Measurements from ENCODE around the gene R3HDM4.

Gene R3HDM4

DNA sequence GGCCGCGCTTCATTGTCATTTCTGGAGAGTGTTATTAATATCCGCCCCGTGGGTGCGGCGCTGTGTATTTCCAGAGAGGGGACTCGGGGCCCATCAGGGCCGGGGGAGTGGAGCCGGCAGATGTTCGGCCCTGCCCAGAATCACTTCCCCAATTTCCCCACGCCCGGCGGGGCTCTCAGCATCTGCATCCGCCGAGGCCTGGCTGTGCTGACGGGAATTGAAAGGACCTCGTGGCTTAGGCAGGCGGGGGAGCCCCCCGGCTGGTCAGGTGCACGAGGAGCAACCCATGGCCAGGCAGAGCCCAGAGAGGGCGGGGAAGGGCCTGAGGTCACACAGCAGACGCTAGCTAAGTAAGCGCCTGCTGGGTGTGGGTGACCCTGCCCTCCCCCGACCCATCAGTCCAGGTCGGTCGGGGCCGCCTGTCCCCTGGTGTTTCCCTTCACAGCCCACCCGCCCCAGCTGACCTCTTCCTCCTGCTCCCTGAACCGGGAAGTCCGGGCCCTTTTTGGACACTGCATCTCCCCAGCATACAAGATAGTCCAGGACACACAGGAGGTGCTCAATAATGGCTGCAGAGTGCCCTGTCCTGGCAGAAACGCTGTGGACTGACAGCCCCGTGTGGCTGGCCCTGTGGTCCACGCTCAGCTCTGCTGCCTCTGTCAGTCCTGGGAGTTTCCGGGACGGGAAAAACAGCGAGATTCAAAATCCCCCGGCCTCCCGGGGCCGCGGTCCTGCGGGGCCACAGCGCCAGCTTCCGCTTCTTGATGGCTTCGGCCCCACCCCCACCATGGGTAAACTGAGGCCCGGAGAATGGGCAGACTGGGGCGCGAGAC is 34.9 kb upstream of the R3HDM4 start:
- DNase-seq (ENCODE audit: low read depth in 2 of 3, low spot score in 2 of 3) = no peak

DNA sequence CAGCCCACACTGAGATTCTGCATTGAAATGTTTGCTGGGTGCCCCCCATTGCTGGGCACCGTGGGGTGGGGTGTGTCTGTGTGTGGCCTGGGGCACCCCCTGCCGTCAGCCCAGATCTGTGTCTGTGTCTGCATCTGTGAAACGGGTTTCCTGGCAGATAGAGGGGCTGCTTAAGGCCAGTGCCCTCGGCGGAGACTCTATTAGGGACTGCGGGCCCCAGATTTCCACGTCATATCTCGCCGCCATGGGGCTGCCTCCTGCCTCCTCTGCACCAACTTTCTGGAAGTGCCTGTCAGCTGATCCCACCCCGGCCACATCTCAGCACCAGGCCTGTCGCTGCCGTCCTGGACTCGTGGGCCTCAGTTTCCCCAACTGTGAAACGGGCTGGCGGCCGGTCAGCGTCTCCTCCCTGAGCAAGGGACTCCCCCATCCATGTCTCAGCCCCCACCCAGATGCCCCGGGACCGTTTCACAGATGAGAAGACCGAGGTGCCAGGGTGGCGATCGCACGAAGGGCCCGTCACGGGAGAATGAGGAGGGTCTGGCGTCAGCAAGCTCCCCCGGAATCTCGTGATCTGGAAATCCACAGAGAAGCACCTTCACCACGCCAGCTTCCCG is 34.2 kb upstream of the R3HDM4 start:
- no peak for DNase-seq (ENCODE audit: low read depth in 2 of 3, low spot score in 2 of 3)

DNA sequence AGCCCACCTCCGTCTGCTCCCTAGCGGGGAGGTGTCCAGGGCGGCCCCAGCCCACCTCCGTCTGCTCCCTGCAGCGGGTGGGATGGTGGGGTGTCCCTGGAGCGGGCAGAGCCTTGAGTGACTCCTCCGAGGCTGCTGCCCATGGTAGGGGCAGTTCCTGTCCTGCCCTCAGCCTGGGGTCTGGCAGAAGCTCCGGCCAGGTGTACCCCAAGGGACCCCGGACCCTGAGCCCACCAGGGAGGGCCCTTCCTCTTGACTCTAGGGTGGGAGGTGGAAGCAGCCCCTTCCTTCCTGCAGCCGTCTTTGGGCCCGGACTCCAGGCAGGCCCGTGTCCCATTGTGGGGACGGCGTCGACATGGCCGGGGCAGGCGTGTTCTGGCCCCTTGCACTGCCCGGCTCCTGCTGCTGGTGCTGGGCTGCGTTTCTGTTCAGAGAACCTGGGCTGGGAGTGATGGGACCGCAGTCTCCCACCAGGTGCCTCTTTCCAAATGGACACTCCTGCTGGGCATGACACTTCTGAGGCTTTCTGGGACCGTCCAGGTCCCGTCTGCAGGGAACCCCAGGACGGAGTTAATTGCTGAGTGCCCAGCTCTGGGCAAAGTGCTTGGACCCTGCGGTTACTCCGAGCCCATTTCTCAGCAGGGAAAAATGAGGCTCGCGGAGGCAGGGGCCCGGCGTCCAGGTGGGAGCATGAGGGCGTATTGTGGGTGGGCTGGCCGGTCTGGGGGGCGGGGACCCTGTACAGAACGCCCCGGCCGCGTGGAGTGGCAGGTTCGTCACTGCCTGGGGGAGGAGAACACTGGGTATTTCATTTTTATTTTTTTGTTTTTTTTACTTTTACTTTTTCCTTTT is 32.6 kb upstream of the R3HDM4 start:
- DNase-seq (ENCODE audit: low read depth in 2 of 3, low spot score in 2 of 3) = no peak

DNA sequence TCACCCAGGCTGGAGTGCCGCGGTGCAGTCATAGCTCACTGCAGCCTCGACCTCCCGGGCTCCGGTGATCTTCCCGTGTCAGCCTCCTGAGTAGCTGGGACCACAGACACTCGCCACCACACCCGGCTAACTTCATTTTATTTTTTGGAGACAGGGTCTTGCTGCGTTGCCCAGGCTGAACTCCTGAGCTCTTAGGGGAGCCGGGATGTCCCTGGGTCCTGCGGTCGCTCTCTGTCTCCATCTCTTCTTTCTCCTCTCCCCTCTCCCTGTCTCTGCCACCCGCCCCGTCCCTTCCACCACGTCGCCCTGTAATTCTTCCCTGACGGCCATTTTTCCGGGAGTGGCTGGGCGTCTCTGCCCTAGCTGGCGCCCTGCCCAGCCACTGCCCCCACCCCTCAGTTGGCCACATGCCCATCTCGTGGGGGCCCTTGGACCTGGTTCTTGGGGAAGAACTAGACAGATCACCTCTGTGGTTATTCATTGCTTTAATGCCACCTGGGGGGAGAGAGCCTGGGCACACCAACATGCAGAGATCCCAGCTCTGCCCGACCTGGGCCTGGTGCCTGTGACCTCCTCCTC is 31.7 kb upstream of the R3HDM4 start:
- no peak for DNase-seq (ENCODE audit: low read depth in 2 of 3, low spot score in 2 of 3)

DNA sequence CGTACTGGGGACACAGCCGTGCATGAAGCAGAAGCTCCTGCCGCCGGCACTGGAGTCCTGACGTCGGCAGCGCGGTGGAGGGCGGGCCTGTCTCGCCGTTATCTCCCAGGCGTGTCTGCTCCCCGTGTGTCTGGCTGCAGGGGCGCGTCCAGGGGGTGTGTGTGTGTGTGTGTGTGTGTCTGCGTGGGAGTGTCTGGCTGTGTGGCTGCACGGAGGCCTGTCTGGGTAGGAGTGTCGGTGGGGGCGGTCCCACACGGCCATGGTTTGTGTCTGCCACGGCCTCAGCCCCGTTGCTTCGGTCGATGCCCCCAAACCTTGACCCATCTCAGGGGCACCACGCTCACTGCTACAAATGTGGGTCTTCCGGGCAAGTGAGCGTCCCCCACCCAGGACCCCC is 31.1 kb upstream of the R3HDM4 start:
- DNase-seq (ENCODE audit: low read depth in 2 of 3, low spot score in 2 of 3) = no peak

GRCh38 chr19:943551-944170 is 30.6 kb upstream of the R3HDM4 start:
- DNase-seq (ENCODE audit: low read depth in 2 of 3, low spot score in 2 of 3) = no peak

DNA sequence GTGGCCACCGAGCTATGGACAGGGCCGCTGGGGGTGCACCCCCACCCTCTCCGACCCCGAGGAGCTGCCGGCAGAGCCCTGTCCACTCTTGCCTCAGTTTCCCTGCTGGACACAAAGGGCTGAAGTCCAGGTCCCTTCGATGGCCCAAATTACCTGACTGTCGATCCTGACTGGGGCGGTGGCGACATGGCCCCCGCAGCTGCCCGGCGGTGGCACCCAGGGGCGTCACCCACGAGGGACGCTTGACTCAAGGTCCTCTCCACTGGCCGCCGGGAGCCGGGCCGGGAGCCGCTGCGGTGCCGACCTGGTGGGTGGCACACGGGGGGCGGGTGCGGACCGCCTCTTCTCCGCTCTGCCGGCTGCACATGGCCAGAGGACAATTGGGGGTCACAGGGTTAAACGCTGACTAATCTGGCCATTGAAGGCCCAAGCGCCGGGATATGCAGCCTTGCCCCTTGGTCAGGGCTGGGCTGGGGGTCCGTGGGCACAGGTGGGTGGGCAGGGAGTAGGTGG is 29.2 kb upstream of the R3HDM4 start:
- DNase-seq (ENCODE audit: low read depth in 2 of 3, low spot score in 2 of 3) = no peak

DNA sequence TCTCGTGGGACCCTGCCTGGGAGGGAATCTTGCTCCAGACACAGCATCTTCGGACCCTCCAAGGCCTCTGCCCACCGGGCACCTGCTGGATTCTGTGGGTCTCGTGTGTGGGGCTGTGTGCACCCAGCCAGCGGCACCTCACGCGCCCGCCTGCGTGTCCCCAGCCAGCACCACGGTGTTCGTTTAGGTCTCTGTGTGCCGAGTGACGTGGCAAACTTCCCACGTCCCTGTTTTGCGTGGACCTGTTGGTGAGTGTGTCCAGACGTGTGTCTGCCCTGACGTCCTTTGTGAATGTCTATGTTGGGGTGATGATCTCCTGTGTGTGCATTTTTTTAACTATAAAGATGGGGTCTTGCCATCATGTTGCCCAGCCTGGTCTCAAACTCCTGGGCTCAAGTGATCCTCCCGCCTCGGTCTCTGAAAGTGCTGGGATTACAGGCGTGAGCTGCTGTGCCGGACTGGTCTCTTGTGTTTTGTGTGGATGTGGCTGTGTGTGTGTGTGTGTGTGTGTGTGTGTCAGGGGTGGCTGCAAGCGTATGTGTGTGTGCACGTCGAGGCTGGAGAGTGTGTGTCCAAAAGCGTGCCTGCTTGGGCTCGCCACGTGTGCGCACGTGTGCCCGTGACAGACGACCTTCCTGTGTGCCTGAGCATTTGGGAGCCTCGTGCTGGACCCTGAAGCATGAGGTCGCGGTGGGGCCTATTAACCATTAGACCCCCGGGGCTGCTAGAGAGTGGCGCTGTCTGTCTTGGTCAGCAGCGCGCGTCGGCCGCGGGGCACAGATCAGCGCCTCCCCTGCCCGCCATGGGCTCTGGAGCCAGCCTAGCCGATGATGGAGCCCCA is 28.5 kb upstream of the R3HDM4 start:
- no peak for DNase-seq (ENCODE audit: low read depth in 2 of 3, low spot score in 2 of 3)

DNA sequence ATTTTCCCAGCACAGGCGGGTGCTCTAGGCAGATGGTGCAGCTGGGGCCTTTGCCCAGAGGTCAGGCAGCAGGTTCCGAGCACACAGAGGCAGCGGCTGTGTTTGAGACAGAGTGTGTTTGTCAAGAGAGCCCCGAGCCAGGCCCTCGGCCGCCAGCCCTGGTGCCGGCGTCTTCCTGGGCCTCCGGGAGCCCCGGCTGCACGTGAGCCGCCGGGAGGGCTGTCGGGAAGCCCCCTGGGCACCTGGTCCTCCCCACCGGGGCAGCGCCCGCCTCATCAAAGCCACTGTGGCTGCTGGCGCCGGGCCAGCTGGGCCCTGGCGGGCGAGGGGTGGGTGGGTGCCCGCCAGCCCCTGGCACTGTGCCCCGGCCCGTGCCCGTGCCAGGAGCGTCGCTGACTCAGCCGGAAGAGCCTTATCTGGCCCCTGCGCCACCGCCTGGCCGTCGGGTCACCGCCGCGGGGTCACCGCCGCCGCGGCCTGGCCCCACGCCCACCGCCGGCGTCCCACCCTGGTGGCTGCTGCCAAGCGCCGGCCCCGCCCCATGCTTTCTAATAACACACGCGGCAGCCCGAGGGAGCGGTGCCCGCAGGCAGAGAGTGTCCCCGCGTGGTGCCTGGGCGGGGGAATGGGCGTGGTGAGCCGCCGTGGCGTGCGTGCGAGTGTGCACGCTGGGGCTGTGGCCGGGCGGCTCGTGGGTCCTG is 27.7 kb upstream of the R3HDM4 start:
- no peak for DNase-seq (ENCODE audit: low read depth in 2 of 3, low spot score in 2 of 3)

GRCh38 chr19:939922-940321 is 26.9 kb upstream of the R3HDM4 start:
- no peak for DNase-seq (ENCODE audit: low read depth in 2 of 3, low spot score in 2 of 3)

DNA sequence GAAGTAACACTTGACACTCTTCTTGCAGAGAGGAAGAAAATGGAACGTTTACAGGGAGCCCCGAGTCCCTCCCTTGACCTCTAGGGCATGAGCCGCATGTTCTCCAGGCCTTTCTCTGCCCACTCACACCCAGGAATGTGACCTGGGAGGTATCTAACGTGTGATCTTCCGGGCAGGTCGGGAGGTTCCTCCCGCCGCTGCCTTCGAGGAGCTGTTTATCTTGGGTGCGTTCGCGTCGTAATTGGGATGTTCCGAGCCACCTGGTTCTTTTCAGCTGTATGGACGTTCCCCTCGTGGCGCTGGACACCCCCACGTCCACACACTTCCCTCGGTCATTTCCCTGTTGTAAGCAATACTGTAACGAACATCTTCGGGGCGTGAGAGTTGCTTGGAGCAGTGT is 26.4 kb upstream of the R3HDM4 start:
- DNase-seq (ENCODE audit: low read depth in 2 of 3, low spot score in 2 of 3) = no peak

DNA sequence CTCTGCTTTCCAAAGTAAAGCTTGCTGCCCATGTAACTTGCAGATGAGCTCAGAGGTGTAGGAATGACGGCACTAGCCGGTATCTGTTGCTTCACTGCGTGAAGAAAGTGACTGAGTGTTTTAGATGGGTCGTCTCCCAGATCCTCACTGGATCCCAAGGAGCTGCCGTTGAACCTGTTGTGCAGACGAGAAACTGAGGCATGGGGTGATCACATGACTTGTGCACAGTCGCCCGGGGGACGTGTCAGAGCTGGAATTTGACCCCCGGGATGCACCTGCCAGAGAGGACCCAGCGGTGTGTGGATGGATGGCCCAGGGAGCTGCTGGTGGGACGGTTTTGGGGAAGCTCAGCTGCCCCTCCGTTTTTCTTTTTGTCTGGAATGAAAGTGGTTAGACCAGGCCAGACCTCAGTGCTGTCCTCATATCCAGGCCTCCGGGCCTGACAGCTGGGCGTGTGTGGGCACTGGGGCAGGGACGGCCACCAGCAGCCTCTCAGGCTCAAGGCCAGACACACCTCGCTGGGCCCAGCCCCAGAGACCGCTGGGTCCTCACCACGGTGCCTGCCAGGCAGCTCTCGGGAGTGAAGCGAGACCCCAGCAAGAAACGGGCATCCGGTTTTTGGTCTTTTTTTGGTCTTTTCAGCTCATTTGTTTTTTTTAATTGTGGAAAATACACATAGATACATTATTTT is 25.4 kb upstream of the R3HDM4 start:
- no peak for DNase-seq (ENCODE audit: low read depth in 2 of 3, low spot score in 2 of 3)

DNA sequence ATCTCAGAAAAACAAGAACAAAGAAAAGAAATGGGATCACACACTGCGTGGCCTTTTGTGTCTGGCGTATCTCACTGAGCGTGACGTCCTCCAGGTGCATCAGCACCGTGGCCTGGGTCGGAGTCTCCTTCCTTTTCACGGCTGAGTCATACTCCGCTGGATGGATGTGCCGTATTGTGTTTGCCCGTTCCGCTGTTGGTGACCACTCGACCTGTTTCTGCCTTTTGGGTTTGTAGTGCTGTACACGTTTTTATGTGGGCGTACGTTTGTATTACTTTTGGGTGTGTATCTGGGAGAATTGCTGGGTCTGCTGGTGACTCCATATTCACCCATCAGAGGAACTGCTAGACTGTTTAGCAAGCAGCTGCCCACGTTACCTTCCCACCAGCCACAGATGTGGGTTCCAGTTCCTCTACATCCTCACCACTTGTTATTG is 24.3 kb upstream of the R3HDM4 start:
- no peak for DNase-seq (ENCODE audit: low read depth in 2 of 3, low spot score in 2 of 3)

DNA sequence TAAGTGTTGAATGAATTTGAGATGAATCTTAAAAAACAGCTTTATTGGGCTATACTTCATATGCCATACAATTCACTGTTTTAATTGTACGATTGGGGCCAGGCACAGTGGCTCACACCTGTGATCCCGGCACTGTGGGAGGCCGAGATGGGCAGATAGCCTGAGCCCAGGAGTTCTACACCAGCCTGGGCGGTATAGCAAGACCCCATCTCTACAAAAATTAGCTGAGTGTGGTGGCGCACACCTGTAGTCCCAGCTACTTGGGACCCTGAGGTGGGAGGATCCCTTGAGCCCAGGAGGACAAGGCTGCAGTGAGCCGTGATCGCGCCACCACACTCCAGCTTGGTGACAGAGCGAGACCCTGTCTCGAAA is 23.1 kb upstream of the R3HDM4 start:
- DNase-seq (ENCODE audit: low read depth in 2 of 3, low spot score in 2 of 3) = no peak

- no peak for DNase-seq (ENCODE audit: low read depth in 2 of 3, low spot score in 2 of 3)
Measured at GRCh38 chr19:934865-935479, 22.0 kb upstream of the R3HDM4 start.

GRCh38 chr19:934197-934840 is 21.3 kb upstream of the R3HDM4 start:
- no peak for DNase-seq (ENCODE audit: low read depth in 2 of 3, low spot score in 2 of 3)

DNA sequence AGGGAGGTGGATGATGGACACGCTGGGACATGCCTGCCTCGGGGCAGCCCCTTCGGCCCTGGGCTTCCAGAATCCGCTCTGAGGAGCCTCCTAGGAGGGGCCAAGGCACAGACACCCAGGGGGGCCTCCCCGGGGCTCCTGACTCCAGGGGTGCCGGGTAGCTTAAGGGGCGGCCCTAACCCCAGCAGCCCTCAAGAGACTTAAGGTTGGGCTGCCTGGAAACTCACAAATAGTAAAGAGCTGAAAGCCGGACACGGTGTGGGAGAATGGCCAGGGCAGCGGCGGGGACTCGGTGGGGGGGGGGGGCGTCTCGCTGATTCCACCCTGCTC is 20.5 kb upstream of the R3HDM4 start:
- no peak for DNase-seq (ENCODE audit: low read depth in 2 of 3, low spot score in 2 of 3)
